A549 (cell line): ENCODE data around the gene EIF1B. TPM values are rescaled to one million over a fixed set of nuclear protein-coding genes. Genes with fewer than 3 reads are reported as not detected.

Source experiments
- ATAC-seq, 2 experiments: fragments of 200-7000 bp in 1 of 2; fragments of >200 bp in 1 of 2; cut with Nextera tagmentation in 1 of 2; cut with Tn5 transposase in 1 of 2; 3 replicates each; pipeline versions ENCODE4 v1.8.0 to v1.9.1; 2018 to 2020; ENCODE audit warnings: mild to moderate bottlenecking in 1 of 2, moderate library complexity in 1 of 2
- CTCF ChIA-PET: fragments of 300-600 bp; sonication (Branson Sonifier 250); formaldehyde crosslinking; extraction: SDS; loops from one replicate; lab custom pipeline; 2021; ENCODE audit warnings: antibody characterized with exemption, inconsistent platforms; lab: Yijun Ruan, JAX
- POLR2A ChIA-PET: fragments of 350-600 bp; formaldehyde crosslinking; extraction: SDS; loops from one replicate; lab custom pipeline; 2021; ENCODE audit warnings: antibody characterized with exemption, inconsistent platforms; lab: Yijun Ruan, JAX
- DNase-seq, 2 experiments: peaks; one replicate each; pipeline versions ENCODE4 v3.0.0 to v3.0.0-alpha.2; 2011 to 2016; ENCODE audit warnings: low read depth in 1 of 2, low spot score in 1 of 2
- FAIRE-seq: peaks from 2 replicates; lab custom pipeline; 2011; peaks lifted over from hg19 to GRCh38; lab: Jason Lieb, UNC
- H3K27ac ChIP-seq, 2 experiments: fragments of >200 bp; sonication (Bioruptor Twin); formaldehyde crosslinking; 3 replicates each; pipeline ENCODE4 v1.5.1; 2016 to 2017
- H3K4me1 ChIP-seq: fragments of >200 bp; sonication (Bioruptor Twin); formaldehyde crosslinking; 3 replicates; pipeline ENCODE4 v1.6.1; 2016
- H3K4me2 ChIP-seq: fragments of >200 bp; sonication (Bioruptor Twin); formaldehyde crosslinking; 3 replicates; pipeline ENCODE4 v1.6.1; 2016
- H3K4me3 ChIP-seq: fragments of >200 bp; sonication (Bioruptor Twin); formaldehyde crosslinking; 3 replicates; pipeline ENCODE4 v1.5.1; 2016
- H3K9me3 ChIP-seq: fragments of >200 bp; sonication (Bioruptor Twin); formaldehyde crosslinking; 3 replicates; pipeline ENCODE4 v1.6.1; 2016
- BHLHE40 ChIP-seq: IDR thresholded peaks from 2 replicates; pipeline ENCODE4 v1.6.1; 2012; ENCODE audit warnings: low read depth, low read length, inconsistent platforms
- CBX8 ChIP-seq: fragments of 200-600 bp; sonication (generic); IDR thresholded peaks from 2 replicates; pipeline ENCODE4 v1.6.1; 2016
- CEBPB ChIP-seq, 2 experiments: fragments of >200 bp in 1 of 2; sonication (Bioruptor Twin) in 1 of 2; formaldehyde crosslinking in 1 of 2; IDR thresholded peaks; 2 replicates each; pipeline ENCODE4 v1.6.1; 2012 to 2016
- CHD2 ChIP-seq: fragments of 150-350 bp; IDR thresholded peaks from 2 replicates; pipeline ENCODE4 v1.6.1; 2014; ENCODE audit warnings: low read length; ENCODE audit not compliant: partially characterized antibody
- CHD4 ChIP-seq: fragments of 200-600 bp; sonication (generic); IDR thresholded peaks from 2 replicates; pipeline ENCODE4 v1.6.1; 2016; ENCODE audit warnings: antibody characterized with exemption, mild to moderate bottlenecking, borderline replicate concordance
- EHF ChIP-seq: fragments of 250-450 bp; sonication (Bioruptor Pico); IDR thresholded peaks from 2 replicates; pipeline ENCODE4 v1.5.0; 2020; ENCODE audit warnings: mild to moderate bottlenecking
- EHMT2 ChIP-seq: fragments of 200-600 bp; sonication (generic); IDR thresholded peaks from 2 replicates; pipeline ENCODE4 v1.6.1; 2016; ENCODE audit warnings: antibody characterized with exemption, low read depth, mild to moderate bottlenecking, moderate library complexity
- EP300 ChIP-seq, 2 experiments: fragments of >200 bp; sonication (Bioruptor Twin); formaldehyde crosslinking; IDR thresholded peaks; 2 replicates in 1 of 2; 3 replicates in 1 of 2; pipeline ENCODE4 v1.6.1; 2016 to 2017
- ESRRA ChIP-seq: fragments of 150-350 bp; IDR thresholded peaks from 2 replicates; pipeline ENCODE4 v1.6.1; 2014; ENCODE audit warnings: mild to moderate bottlenecking, low read length, borderline replicate concordance
- FOSL2 ChIP-seq, 2 experiments: fragments of 450-650 bp in 1 of 2; fragments of >200 bp in 1 of 2; sonication (Bioruptor Twin) in 1 of 2; formaldehyde crosslinking; IDR thresholded peaks; 2 replicates each; pipeline versions ENCODE4 v1.5.0 to v1.6.1; 2016 to 2020; ENCODE audit warnings: mild to moderate bottlenecking in 1 of 2, moderate library complexity in 1 of 2
- FOXS1 ChIP-seq: fragments of 250-450 bp; sonication (Bioruptor Pico); IDR thresholded peaks from 2 replicates; pipeline ENCODE4 v1.5.0; 2020; ENCODE audit warnings: mild to moderate bottlenecking, moderate library complexity
- HEYL ChIP-seq: fragments of 250-450 bp; sonication (Bioruptor Pico); IDR thresholded peaks from 2 replicates; pipeline ENCODE4 v1.8.0; 2021; ENCODE audit warnings: mild to moderate bottlenecking, moderate library complexity
- HOXA7 ChIP-seq: fragments of 250-450 bp; sonication (Bioruptor Pico); IDR thresholded peaks from 2 replicates; pipeline ENCODE4 v1.5.0; 2020; ENCODE audit warnings: mild to moderate bottlenecking, moderate library complexity
- JUN ChIP-seq, 2 experiments: fragments of >200 bp; sonication (Bioruptor Twin); formaldehyde crosslinking; IDR thresholded peaks; 2 replicates in 1 of 2; 3 replicates in 1 of 2; pipeline ENCODE4 v1.6.1; 2016 to 2017
- JUNB ChIP-seq: fragments of >200 bp; sonication (Bioruptor Twin); formaldehyde crosslinking; IDR thresholded peaks from 2 replicates; pipeline ENCODE4 v1.6.1; 2016
- KDM5A ChIP-seq: fragments of 200-600 bp; sonication (generic); IDR thresholded peaks from 2 replicates; pipeline ENCODE4 v1.6.1; 2016; ENCODE audit warnings: antibody characterized with exemption, mild to moderate bottlenecking
- MAFK ChIP-seq: fragments of 450-650 bp; IDR thresholded peaks from 2 replicates; pipeline ENCODE4 v1.6.1; 2014; ENCODE audit not compliant: partially characterized antibody
- MAZ ChIP-seq: fragments of 150-350 bp; IDR thresholded peaks from 2 replicates; pipeline ENCODE4 v1.6.1; 2014; ENCODE audit warnings: antibody characterized with exemption, low read depth, low read length, borderline replicate concordance
- MYC ChIP-seq: IDR thresholded peaks from 2 replicates; pipeline ENCODE4 v1.6.1; 2012; ENCODE audit warnings: mild to moderate bottlenecking, inconsistent platforms, low read length, improper control_type of control experiment, borderline replicate concordance
- NR3C1 ChIP-seq: fragments of >200 bp; sonication (Bioruptor Twin); formaldehyde crosslinking; IDR thresholded peaks from 3 replicates; pipeline ENCODE4 v1.6.1; 2017
- POLR2AphosphoS2 ChIP-seq: conservative IDR thresholded peaks from 2 replicates; pipeline ENCODE4 v1.6.1; 2012; ENCODE audit warnings: low read length, improper control_type of control experiment, inconsistent platforms
- RCOR1 ChIP-seq: fragments of 150-350 bp; IDR thresholded peaks from 2 replicates; pipeline ENCODE4 v1.6.1; 2014; ENCODE audit warnings: antibody characterized with exemption, low read length, low read depth
- SMC3 ChIP-seq: fragments of >200 bp; sonication (Bioruptor Twin); formaldehyde crosslinking; IDR thresholded peaks from 3 replicates; pipeline ENCODE4 v1.6.1; 2018; ENCODE audit warnings: inconsistent platforms
- SREBF2 ChIP-seq: fragments of 450-650 bp; IDR thresholded peaks from 2 replicates; pipeline ENCODE4 v1.6.1; 2014; ENCODE audit warnings: mild to moderate bottlenecking, moderate library complexity
- ZC3H11A ChIP-seq: fragments of 450-650 bp; IDR thresholded peaks from 2 replicates; pipeline ENCODE4 v1.6.1; 2014; ENCODE audit warnings: antibody characterized with exemption, mild to moderate bottlenecking
- ZNF302 ChIP-seq: fragments of 250-450 bp; sonication (Bioruptor Pico); IDR thresholded peaks from 2 replicates; pipeline ENCODE4 v1.9.0; 2021; ENCODE audit warnings: inconsistent platforms, mild to moderate bottlenecking, moderate library complexity
- WGBS: methylation state at CpG from one replicate; pipeline ENCODE4 v1.1.6; 2017; ENCODE audit errors: missing lambda C conversion rate; 5-methylcytosine and 5-hydroxymethylcytosine counted together
- polyA plus RNA-seq, 4 experiments: library from polyadenylated mRNA; depleted of rRNA in 3 of 4; stranded (reverse); fragments of >200 nt; fragmentation: RNase III in 1 of 4; extraction: RNeasy Plus Mini Kit Qiagen cat#74134 plus additional on column Dnase treatment in 1 of 4; gene quantifications; 2 replicates in 3 of 4; 3 replicates in 1 of 4; pipeline ENCODE4 v1.2.3, GENCODE V29; 2011 to 2017
- TF ChIP-seq, protein P1 (sequence below): fragments of 250-450 bp; sonication (Bioruptor Pico); IDR thresholded peaks from 2 replicates; pipeline ENCODE4 v1.5.0; 2020; ENCODE audit warnings: low read depth, mild to moderate bottlenecking, moderate library complexity
- TF ChIP-seq, protein P2 (sequence below): fragments of 450-650 bp; IDR thresholded peaks from 2 replicates; pipeline ENCODE4 v1.6.1; 2014; ENCODE audit warnings: antibody characterized with exemption
- TF ChIP-seq, protein P3 (sequence below): IDR thresholded peaks from 2 replicates; pipeline ENCODE4 v1.6.1; 2012; ENCODE audit warnings: low read depth, borderline replicate concordance
- TF ChIP-seq, protein P4 (sequence below): fragments of 200-600 bp; sonication (generic); IDR thresholded peaks from 2 replicates; pipeline ENCODE4 v1.6.1; 2016; ENCODE audit warnings: antibody characterized with exemption, mild to moderate bottlenecking, moderate library complexity

The EIF1B gene
- polyA plus RNA-seq, 2 of the 4 experiments (the other 2 are of a cell fraction) = 42.1 to 45.7 TPM

DNA sequence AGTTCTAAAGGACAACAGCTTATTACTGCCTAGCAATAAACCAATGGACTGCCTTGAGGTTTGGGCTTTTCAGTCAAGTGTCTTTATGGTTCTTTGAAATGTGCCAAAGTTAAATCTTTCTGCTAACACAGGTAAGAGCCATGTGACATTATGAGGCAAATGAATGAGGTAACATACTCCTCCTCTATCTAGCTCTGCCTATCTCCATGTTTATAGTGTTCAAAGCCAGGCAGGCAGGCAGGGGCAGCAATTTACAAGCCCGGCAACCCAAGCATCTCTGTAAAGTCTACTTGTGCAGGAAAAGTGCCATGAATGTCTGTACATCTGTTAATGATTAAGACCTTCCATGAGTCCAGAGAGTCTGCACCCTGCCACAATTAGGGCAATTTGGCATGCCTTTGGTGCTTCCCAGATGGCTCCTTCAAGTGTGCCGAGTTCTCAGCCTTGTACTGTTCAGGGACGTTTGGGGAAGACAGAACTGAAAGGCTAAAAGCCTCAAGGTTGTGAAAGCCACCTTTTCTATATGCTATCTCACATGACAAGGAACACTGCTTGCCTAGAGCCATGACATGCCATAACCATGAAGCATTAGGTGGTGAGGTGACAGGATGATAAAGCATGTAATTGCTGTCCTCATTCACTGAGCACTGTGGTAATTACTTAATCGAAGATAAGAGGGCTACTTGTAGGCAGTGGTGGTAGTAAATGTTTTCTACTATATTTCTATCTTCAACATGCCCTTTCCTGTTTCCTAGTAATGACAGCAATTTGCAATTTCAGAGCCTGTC is 41.4 kb upstream of the EIF1B start:
- DNase-seq = no peak
- ChIA-PET CTCF (no interaction called here), POLR2A (no interaction called here)
- ATAC-seq = no peak
- H3K9me3 ChIP-seq = no peaks in the 10 kb centered on the region
- H3K4me1 ChIP-seq = no peaks in the 10 kb centered on the region
- H3K4me2 ChIP-seq = no peak overlapping the region
- no peak for FAIRE-seq
- no peak for TF ChIP-seq CEBPB (IDR thresholded peaks at IDR 0.05)
- TF ChIP-seq MYC = no peak
- TF ChIP-seq POLR2AphosphoS2 = no peak
- TF ChIP-seq, protein P1, sequence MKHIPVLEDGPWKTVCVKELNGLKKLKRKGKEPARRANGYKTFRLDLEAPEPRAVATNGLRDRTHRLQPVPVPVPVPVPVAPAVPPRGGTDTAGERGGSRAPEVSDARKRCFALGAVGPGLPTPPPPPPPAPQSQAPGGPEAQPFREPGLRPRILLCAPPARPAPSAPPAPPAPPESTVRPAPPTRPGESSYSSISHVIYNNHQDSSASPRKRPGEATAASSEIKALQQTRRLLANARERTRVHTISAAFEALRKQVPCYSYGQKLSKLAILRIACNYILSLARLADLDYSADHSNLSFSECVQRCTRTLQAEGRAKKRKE = no peak
- TF ChIP-seq ESRRA = no peak
- no peak for TF ChIP-seq ZNF302 (CRISPR knock-in tag)
- TF ChIP-seq SMC3 = no peak
- no peak for TF ChIP-seq HEYL (CRISPR knock-in tag)
- TF ChIP-seq, protein P2, sequence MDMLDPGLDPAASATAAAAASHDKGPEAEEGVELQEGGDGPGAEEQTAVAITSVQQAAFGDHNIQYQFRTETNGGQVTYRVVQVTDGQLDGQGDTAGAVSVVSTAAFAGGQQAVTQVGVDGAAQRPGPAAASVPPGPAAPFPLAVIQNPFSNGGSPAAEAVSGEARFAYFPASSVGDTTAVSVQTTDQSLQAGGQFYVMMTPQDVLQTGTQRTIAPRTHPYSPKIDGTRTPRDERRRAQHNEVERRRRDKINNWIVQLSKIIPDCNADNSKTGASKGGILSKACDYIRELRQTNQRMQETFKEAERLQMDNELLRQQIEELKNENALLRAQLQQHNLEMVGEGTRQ = no peak
- TF ChIP-seq FOSL2 (IDR thresholded peaks at IDR 0.05) = no peak
- no peak for TF ChIP-seq FOSL2 (CRISPR knock-in tag; IDR thresholded peaks at IDR 0.05)
- TF ChIP-seq MAZ = no peak
- no peak for TF ChIP-seq BHLHE40
- TF ChIP-seq, protein P3, sequence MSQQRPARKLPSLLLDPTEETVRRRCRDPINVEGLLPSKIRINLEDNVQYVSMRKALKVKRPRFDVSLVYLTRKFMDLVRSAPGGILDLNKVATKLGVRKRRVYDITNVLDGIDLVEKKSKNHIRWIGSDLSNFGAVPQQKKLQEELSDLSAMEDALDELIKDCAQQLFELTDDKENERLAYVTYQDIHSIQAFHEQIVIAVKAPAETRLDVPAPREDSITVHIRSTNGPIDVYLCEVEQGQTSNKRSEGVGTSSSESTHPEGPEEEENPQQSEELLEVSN = no peak
- TF ChIP-seq EP300 (IDR thresholded peaks at IDR 0.05) = no peak
- no peak for TF ChIP-seq CHD2
- no peak for TF ChIP-seq RCOR1
- TF ChIP-seq MAFK = no peak
- no peak for TF ChIP-seq SREBF2
- no peak for TF ChIP-seq KDM5A
- TF ChIP-seq, protein P4, sequence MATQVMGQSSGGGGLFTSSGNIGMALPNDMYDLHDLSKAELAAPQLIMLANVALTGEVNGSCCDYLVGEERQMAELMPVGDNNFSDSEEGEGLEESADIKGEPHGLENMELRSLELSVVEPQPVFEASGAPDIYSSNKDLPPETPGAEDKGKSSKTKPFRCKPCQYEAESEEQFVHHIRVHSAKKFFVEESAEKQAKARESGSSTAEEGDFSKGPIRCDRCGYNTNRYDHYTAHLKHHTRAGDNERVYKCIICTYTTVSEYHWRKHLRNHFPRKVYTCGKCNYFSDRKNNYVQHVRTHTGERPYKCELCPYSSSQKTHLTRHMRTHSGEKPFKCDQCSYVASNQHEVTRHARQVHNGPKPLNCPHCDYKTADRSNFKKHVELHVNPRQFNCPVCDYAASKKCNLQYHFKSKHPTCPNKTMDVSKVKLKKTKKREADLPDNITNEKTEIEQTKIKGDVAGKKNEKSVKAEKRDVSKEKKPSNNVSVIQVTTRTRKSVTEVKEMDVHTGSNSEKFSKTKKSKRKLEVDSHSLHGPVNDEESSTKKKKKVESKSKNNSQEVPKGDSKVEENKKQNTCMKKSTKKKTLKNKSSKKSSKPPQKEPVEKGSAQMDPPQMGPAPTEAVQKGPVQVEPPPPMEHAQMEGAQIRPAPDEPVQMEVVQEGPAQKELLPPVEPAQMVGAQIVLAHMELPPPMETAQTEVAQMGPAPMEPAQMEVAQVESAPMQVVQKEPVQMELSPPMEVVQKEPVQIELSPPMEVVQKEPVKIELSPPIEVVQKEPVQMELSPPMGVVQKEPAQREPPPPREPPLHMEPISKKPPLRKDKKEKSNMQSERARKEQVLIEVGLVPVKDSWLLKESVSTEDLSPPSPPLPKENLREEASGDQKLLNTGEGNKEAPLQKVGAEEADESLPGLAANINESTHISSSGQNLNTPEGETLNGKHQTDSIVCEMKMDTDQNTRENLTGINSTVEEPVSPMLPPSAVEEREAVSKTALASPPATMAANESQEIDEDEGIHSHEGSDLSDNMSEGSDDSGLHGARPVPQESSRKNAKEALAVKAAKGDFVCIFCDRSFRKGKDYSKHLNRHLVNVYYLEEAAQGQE = no peak
- 3% methylated on average over 4 of the region's 4 CpGs for WGBS
- no peak overlapping the region for H3K4me3 ChIP-seq
- no peak overlapping the region for H3K27ac ChIP-seq

DNA sequence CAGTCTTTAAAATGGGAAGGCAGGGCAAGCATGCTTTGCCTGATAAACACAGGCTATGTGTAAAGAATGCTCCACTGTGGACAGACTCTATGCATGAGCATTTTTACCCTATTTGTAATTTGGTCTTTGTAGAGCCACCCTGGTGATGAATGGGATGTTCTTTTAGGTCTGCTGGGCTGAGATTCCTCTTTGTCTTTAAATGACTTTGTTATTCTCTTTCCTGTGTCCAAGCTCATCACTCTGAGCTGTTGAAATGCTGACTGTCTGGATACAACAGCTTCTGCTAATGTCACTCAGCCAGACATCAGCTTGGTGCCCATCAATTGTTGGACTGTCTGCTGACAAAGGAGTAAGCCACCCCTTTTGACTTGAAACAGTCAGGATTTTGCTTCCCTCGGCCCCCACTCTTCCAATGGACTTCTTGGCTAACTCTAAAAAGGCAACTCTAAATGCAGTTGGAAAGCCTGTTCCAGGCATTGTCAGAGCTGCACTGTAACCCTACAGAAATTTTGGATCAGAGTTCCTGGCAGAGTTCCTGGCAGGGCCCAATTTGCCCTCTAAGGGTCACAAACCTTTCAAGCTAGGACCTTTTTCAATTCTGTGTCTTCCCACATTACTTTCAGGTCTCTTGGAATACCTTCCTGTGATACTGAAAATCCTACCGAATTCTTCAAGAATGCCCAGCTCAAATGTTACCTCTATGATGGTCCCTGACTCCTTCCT is 40.5 kb upstream of the EIF1B start:
- CTCF ChIA-PET = no interaction called here
- no peak overlapping the region for H3K27ac ChIP-seq
- FAIRE-seq (no peak), ATAC-seq (no peak)
- POLR2A ChIA-PET = no interaction called here
- WGBS = 8% methylated on average over 2 of the region's 2 CpGs
- no peak for TF ChIP-seq ZNF302 (CRISPR knock-in tag)
- no peak for TF ChIP-seq CHD4
- TF ChIP-seq KDM5A = no peak
- TF ChIP-seq EP300 (IDR thresholded peaks at IDR 0.05) = no peak
- no peak for TF ChIP-seq FOSL2 (IDR thresholded peaks at IDR 0.05)
- TF ChIP-seq FOSL2 (CRISPR knock-in tag; IDR thresholded peaks at IDR 0.05) = no peak
- TF ChIP-seq CBX8 = no peak
- TF ChIP-seq, protein P3 = no peak
- TF ChIP-seq RCOR1 = no peak
- no peak for TF ChIP-seq HEYL (CRISPR knock-in tag)
- TF ChIP-seq EHMT2 = no peak
- no peak for TF ChIP-seq HOXA7
- TF ChIP-seq NR3C1 = no peak
- TF ChIP-seq POLR2AphosphoS2 = no peak
- TF ChIP-seq FOXS1 (CRISPR knock-in tag) = no peak
- TF ChIP-seq MAFK = no peak
- no peak for TF ChIP-seq JUNB
- TF ChIP-seq EHF (CRISPR knock-in tag) = no peak
- no peak for TF ChIP-seq ZC3H11A
- TF ChIP-seq MYC = no peak
- TF ChIP-seq JUN (IDR thresholded peaks at IDR 0.05) = no peak
- TF ChIP-seq, all 56 proteins: peak for 0
- H3K9me3 ChIP-seq = no peaks in the 10 kb centered on the region
- DNase-seq = no peak
- H3K4me1 ChIP-seq = no peaks in the 10 kb centered on the region
- no peak overlapping the region for H3K4me3 ChIP-seq
- H3K4me2 ChIP-seq = no peak overlapping the region
